IMR-90 (cell line): Measurements from ENCODE around the gene AHI1. TPM values are rescaled to one million over a fixed set of nuclear protein-coding genes. Genes with fewer than 3 reads are reported as not detected.

Experiments
- ATAC-seq: fragments of 200-7000 bp; cut with Tn5 transposase; 2 replicates; pipeline ENCODE4 v1.9.1; 2020; ENCODE audit warnings: low read depth, mild to moderate bottlenecking, moderate library complexity
- BruUV-seq: library from RNA; stranded (reverse); fragments of 400-500 nt; replicated peaks from 2 replicates; lab custom pipeline; 2021; lab: Mats Ljungman, UMichigan
- CTCF ChIA-PET: fragments of 300-600 bp; formaldehyde crosslinking; extraction: SDS; loops from one replicate; lab custom pipeline; 2021; ENCODE audit warnings: antibody characterized with exemption; lab: Yijun Ruan, JAX
- POLR2A ChIA-PET: fragments of 300-600 bp; sonication (Branson Sonifier 250); formaldehyde crosslinking; loops from one replicate; lab custom pipeline; 2022; ENCODE audit warnings: antibody characterized with exemption; ENCODE audit not compliant: unreplicated experiment; lab: Charles Lee
- DNase-seq: peaks from one replicate; pipeline ENCODE4 v3.0.0; 2013
- H2AFZ ChIP-seq: replicated peaks from 2 replicates; pipeline ENCODE3; 2013; ENCODE audit warnings: low read length, mild to moderate bottlenecking; ENCODE audit not compliant: poor library complexity
- H2AK5ac ChIP-seq: 2 replicates; pipeline ENCODE4 v1.6.1; 2013; ENCODE audit warnings: low read depth, low read length, inconsistent platforms
- H2AK9ac ChIP-seq: replicated peaks from 2 replicates; pipeline ENCODE3; 2013; ENCODE audit warnings: mild to moderate bottlenecking, low read depth, low read length, moderate library complexity; ENCODE audit not compliant: poor library complexity
- H2BK120ac ChIP-seq: 2 replicates; pipeline ENCODE4 v1.6.1; 2013; ENCODE audit warnings: low read depth, low read length, inconsistent platforms
- H2BK15ac ChIP-seq: 3 replicates; pipeline ENCODE4 v1.6.1; 2013; ENCODE audit warnings: low read depth, low read length, inconsistent platforms
- H2BK20ac ChIP-seq: 2 replicates; pipeline ENCODE4 v1.6.1; 2013; ENCODE audit warnings: low read depth, mild to moderate bottlenecking, inconsistent platforms, low read length, moderate library complexity
- H2BK5ac ChIP-seq: 2 replicates; pipeline ENCODE4 v1.6.1; 2013; ENCODE audit warnings: mild to moderate bottlenecking, low read depth, low read length, inconsistent platforms; ENCODE audit not compliant: poor library complexity, severe bottlenecking
- H3K14ac ChIP-seq: replicated peaks from 2 replicates; pipeline ENCODE4 v1.6.1; 2013; ENCODE audit warnings: low read depth, low read length, inconsistent platforms
- H3K18ac ChIP-seq: 2 replicates; pipeline ENCODE4 v1.6.1; 2013; ENCODE audit warnings: low read depth, low read length, control low read depth
- H3K23ac ChIP-seq: 2 replicates; pipeline ENCODE4 v1.6.1; 2013; ENCODE audit warnings: low read depth, low read length, inconsistent platforms
- H3K27ac ChIP-seq: 2 replicates; pipeline ENCODE4 v1.5.1; 2013; ENCODE audit warnings: mild to moderate bottlenecking, control low read depth, low read length; ENCODE audit not compliant: insufficient read depth
- H3K27me3 ChIP-seq: 2 replicates; pipeline ENCODE4 v1.6.1; 2013; ENCODE audit warnings: low read length; ENCODE audit not compliant: control insufficient read depth, insufficient read depth
- H3K36me3 ChIP-seq: 2 replicates; pipeline ENCODE4 v1.6.1; 2013; ENCODE audit warnings: low read length, mixed read lengths; ENCODE audit not compliant: control insufficient read depth, insufficient read depth
- H3K4ac ChIP-seq: 2 replicates; pipeline ENCODE4 v1.6.1; 2013; ENCODE audit warnings: low read depth, low read length, inconsistent platforms
- H3K4me1 ChIP-seq: 2 replicates; pipeline ENCODE4 v1.6.1; 2013; ENCODE audit warnings: low read length, mixed read lengths; ENCODE audit not compliant: control insufficient read depth, insufficient read depth
- H3K4me2 ChIP-seq: 2 replicates; pipeline ENCODE4 v1.6.1; 2013; ENCODE audit warnings: low read depth, mild to moderate bottlenecking, control low read depth, low read length, moderate library complexity
- H3K4me3 ChIP-seq: 2 replicates; pipeline ENCODE4 v1.5.1; 2013; ENCODE audit warnings: low read depth, mild to moderate bottlenecking, control low read depth, low read length, moderate library complexity; ENCODE audit not compliant: insufficient read depth
- H3K56ac ChIP-seq: 2 replicates; pipeline ENCODE4 v1.6.1; 2013; ENCODE audit warnings: low read length, inconsistent platforms; ENCODE audit not compliant: insufficient read depth; ENCODE audit errors: extremely low read depth
- H3K79me1 ChIP-seq, 2 experiments: 2 replicates each; pipeline ENCODE4 v1.6.1; 2013; ENCODE audit warnings: low read length in 2 of 2, inconsistent platforms in 1 of 2, low read depth in 1 of 2
- H3K9ac ChIP-seq: 2 replicates; pipeline ENCODE4 v1.6.1; 2013; ENCODE audit warnings: low read depth, low read length, control low read depth
- H3K9me1 ChIP-seq: 2 replicates; pipeline ENCODE4 v1.6.1; 2013; ENCODE audit warnings: low read length, inconsistent platforms; ENCODE audit not compliant: insufficient read depth
- H3K9me3 ChIP-seq: 2 replicates; pipeline ENCODE4 v1.6.1; 2013; ENCODE audit warnings: low read length; ENCODE audit not compliant: control insufficient read depth, insufficient read depth
- H4K20me1 ChIP-seq: 2 replicates; pipeline ENCODE4 v1.6.1; 2013; ENCODE audit warnings: low read length, inconsistent platforms; ENCODE audit not compliant: insufficient read depth
- H4K5ac ChIP-seq: 2 replicates; pipeline ENCODE4 v1.6.1; 2013; ENCODE audit warnings: mild to moderate bottlenecking, low read depth, low read length, control low read depth
- H4K8ac ChIP-seq, 2 experiments: 2 replicates each; pipeline ENCODE4 v1.6.1; 2013; ENCODE audit warnings: low read depth in 2 of 2, low read length in 2 of 2, control low read depth in 1 of 2, inconsistent platforms in 1 of 2
- H4K91ac ChIP-seq: 2 replicates; pipeline ENCODE4 v1.6.1; 2013; ENCODE audit warnings: low read depth, low read length, inconsistent platforms; ENCODE audit not compliant: insufficient read depth
- CEBPB ChIP-seq: IDR thresholded peaks from 2 replicates; pipeline ENCODE4 v1.6.1; 2012; ENCODE audit warnings: low read depth, low read length, improper control_type of control experiment
- MAFK ChIP-seq: IDR thresholded peaks from 2 replicates; pipeline ENCODE4 v1.6.1; 2012; ENCODE audit warnings: low read depth, low read length, improper control_type of control experiment
- NFE2L2 ChIP-seq: fragments of 150-350 bp; IDR thresholded peaks from 2 replicates; pipeline ENCODE4 v1.6.1; 2016; ENCODE audit warnings: low read depth, mild to moderate bottlenecking, low read length
- WGBS, 2 experiments: methylation state at CpG; one replicate each; pipeline versions ENCODE4 v1.1.5 to v1.1.7; 2013; ENCODE audit warnings: missing lambda C conversion rate in 2 of 2; ENCODE audit not compliant: insufficient read length in 1 of 2; ENCODE audit errors: extremely low coverage in 2 of 2; 5-methylcytosine and 5-hydroxymethylcytosine counted together
- dilution Hi-C: fragments of 300-500 bp; cut with HindIII; formaldehyde crosslinking; loops from one replicate; pipeline ENCODE4 v1.14.3; 2018; ENCODE audit warnings: low sequenced_read_pairs; ENCODE audit not compliant: unreplicated experiment
- in situ Hi-C: fragments of 300-500 bp; cut with MboI; formaldehyde crosslinking; loops from 3 replicates; pipeline ENCODE4 v1.14.3; 2019; ENCODE audit warnings: low sequenced_read_pairs, inconsistent platforms, mixed read lengths
- intact Hi-C: fragments of 100-400 bp; cut with micrococcal nuclease; formaldehyde crosslinking; loops from 2 replicates; pipeline ENCODE4 v1.10.0; 2022
- polyA plus RNA-seq, 3 experiments: library from polyadenylated mRNA; depleted of rRNA; stranded (reverse); fragments of >200 nt; gene quantifications; 2 replicates each; pipeline ENCODE4 v1.2.3, GENCODE V29; 2012; ENCODE audit warnings: low replicate concordance in 1 of 3
- total RNA-seq: library from RNA; depleted of rRNA; stranded (reverse); fragments of >200 nt; gene quantifications from 2 replicates; pipeline ENCODE4 v1.2.3, GENCODE V29; 2012

The AHI1 gene
- total and polyA plus RNA-seq, 2 of the 4 experiments (the other 2 are of a cell fraction) = 9.5 to 19.4 TPM

GRCh38 chr6:135296715-135297114 is 200.8 kb downstream of the AHI1 start:
- Histone ChIP-seq H2BK20ac (no peak overlapping the region), H3K4me1 (no peaks in the 10 kb centered on the region), H4K91ac (no peak overlapping the region), H3K4me3 (no peak overlapping the region), H4K20me1 (no peaks in the 10 kb centered on the region), H2BK120ac (no peak overlapping the region), H3K14ac (no peak overlapping the region), H3K23ac (no peak overlapping the region), H2BK15ac (no peak overlapping the region), H2BK5ac (no peak overlapping the region), H2AFZ (no peak overlapping the region), H3K56ac (no peak overlapping the region), H3K9ac (no peak overlapping the region), H3K27me3 (no peaks in the 10 kb centered on the region), H4K8ac (no peak overlapping the region), H3K9me3 (no peaks in the 10 kb centered on the region; the same call in 1 of the 2 replicates), H3K27ac (no peak overlapping the region), H3K4me2 (no peak overlapping the region), H3K36me3 (no peaks in the 10 kb centered on the region), H4K5ac (no peak overlapping the region), H2AK9ac (no peak overlapping the region), H2AK5ac (no peak overlapping the region), H3K9me1 (peaks cover 7% of the 10 kb centered on the region; the same call in 1 of the 2 replicates), H3K79me1 (no peaks in the 10 kb centered on the region), H3K18ac (no peak overlapping the region), H3K4ac (no peak overlapping the region)
- POLR2A ChIA-PET = no interaction called here
- CTCF ChIA-PET = no interaction called here
- intact Hi-C loops = no loop called here
- BruUV-seq = no TSS peak
- no peak for ATAC-seq
- TF ChIP-seq CEBPB (no peak), NFE2L2 (no peak), MAFK (no peak)
- DNase-seq = no peak
- in situ Hi-C loops = no loop called here
- WGBS, 2 experiments = 100% methylated on average over 1 of the region's 2 CpGs; no CpG with 5 or more reads in 1 of the 2 experiments
- dilution Hi-C loops = no loop called here
